Activated CD4-positive, alpha-beta T cell treated with anti-CD3 and anti-CD28 coated beads, Interleukin-2, amount 10 ng/mL, durations not matched to agents 24 days and 14 days (primary cell): Measurements from ENCODE around the gene PSD. TPM values are rescaled to one million over a fixed set of nuclear protein-coding genes. Genes with fewer than 3 reads are reported as not detected.

Experiments
- DNase-seq: peaks from one replicate; pipeline ENCODE4 v3.0.0; 2022
- H3K27ac Mint-ChIP-seq: one replicate; pipeline ENCODE4 v1.8.0; 2022; ENCODE audit warnings: mild to moderate bottlenecking, mixed read lengths
- H3K27me3 Mint-ChIP-seq: one replicate; pipeline ENCODE4 v1.8.0; 2022; ENCODE audit warnings: mixed read lengths
- H3K36me3 Mint-ChIP-seq: one replicate; pipeline ENCODE4 v1.8.0; 2022; ENCODE audit warnings: low read depth, mild to moderate bottlenecking, mixed read lengths
- H3K4me1 Mint-ChIP-seq: one replicate; pipeline ENCODE4 v1.8.0; 2021; ENCODE audit warnings: mixed read lengths
- H3K4me3 Mint-ChIP-seq: one replicate; pipeline ENCODE4 v1.8.0; 2022; ENCODE audit warnings: mild to moderate bottlenecking, moderate library complexity, mixed read lengths
- H3K9me3 Mint-ChIP-seq: one replicate; pipeline ENCODE4 v1.8.0; 2021; ENCODE audit warnings: mixed read lengths
- intact Hi-C: fragments of 100-400 bp; cut with micrococcal nuclease; formaldehyde crosslinking; loops from one replicate; pipeline ENCODE4 v1.15.1; 2023
- total RNA-seq: library from RNA; stranded (reverse); gene quantifications from 2 replicates; pipeline ENCODE4 v1.2.3, GENCODE V29; 2022

PSD gene
- total RNA-seq, 1 donor from 2014 or later, result 10.4 TPM

- intact Hi-C loops, result no loop called here
- peaks cover 26% of the 10 kb centered on the region for H3K27me3 Mint-ChIP-seq
- peak; percentile 92 for DNase-seq
Measured at GRCh38 chr10:102410429-102411073, 8.0 kb downstream of the PSD start.

GRCh38 chr10:102409604-102410428, 8.8 kb downstream of the PSD start:
- intact Hi-C loops, result loop anchor here (1.0 kb wide), 2 partner anchors 11 to 16 kb away; no protein-coding TSS in a partner anchor
- DNase-seq, result no peak
- Mint-ChIP-seq H3K4me3 (peak overlapping the region; percentile 94), H3K36me3 (peaks cover 5% of the 10 kb centered on the region), H3K4me1 (peaks cover 46% of the 10 kb centered on the region), H3K9me3 (no peaks in the 10 kb centered on the region), H3K27ac (peak overlapping the region; percentile 89), H3K27me3 (peaks cover 26% of the 10 kb centered on the region)

More at GRCh38 chr10:102410429-102411073, 8.0 kb downstream of the PSD start:
- Mint-ChIP-seq H3K27ac (peak overlapping the region; percentile 89), H3K4me1 (peaks cover 45% of the 10 kb centered on the region), H3K9me3 (no peaks in the 10 kb centered on the region), H3K36me3 (peaks cover 5% of the 10 kb centered on the region), H3K4me3 (peak overlapping the region; percentile 94)

- Mint-ChIP-seq H3K4me1 (peaks cover 43% of the 10 kb centered on the region), H3K4me3 (peak overlapping the region; percentile 94)
Measured at GRCh38 chr10:102408728-102409603, 9.6 kb downstream of the PSD start.

GRCh38 chr10:102408131-102408727, 10.4 kb downstream of the PSD start:
- Mint-ChIP-seq H3K4me1 (peaks cover 42% of the 10 kb centered on the region), H3K36me3 (peaks cover 18% of the 10 kb centered on the region), H3K4me3 (peak overlapping the region; percentile 83), H3K27me3 (peaks cover 23% of the 10 kb centered on the region), H3K9me3 (no peaks in the 10 kb centered on the region), H3K27ac (peak overlapping the region; percentile 86)
- intact Hi-C loops, result no loop called here
- no peak for DNase-seq

More at GRCh38 chr10:102408728-102409603, 9.6 kb downstream of the PSD start:
- peak; percentile 91 for DNase-seq
- Mint-ChIP-seq H3K27me3 (peaks cover 23% of the 10 kb centered on the region), H3K36me3 (peaks cover 11% of the 10 kb centered on the region), H3K9me3 (no peaks in the 10 kb centered on the region), H3K27ac (peak overlapping the region; percentile 89)
- intact Hi-C loops, result loop anchor here (1.0 kb wide), 2 partner anchors 12 to 15 kb away; no protein-coding TSS in a partner anchor

- peak overlapping the region; percentile 83 for H3K4me3 Mint-ChIP-seq
- H3K27me3 Mint-ChIP-seq, result peaks cover 21% of the 10 kb centered on the region
- no peaks in the 10 kb centered on the region for H3K9me3 Mint-ChIP-seq
- peak; percentile 60 for DNase-seq
- H3K27ac Mint-ChIP-seq, result no peak overlapping the region
- intact Hi-C loops, result no loop called here
- peaks cover 19% of the 10 kb centered on the region for H3K36me3 Mint-ChIP-seq
- H3K4me1 Mint-ChIP-seq, result peaks cover 37% of the 10 kb centered on the region
Measured at GRCh38 chr10:102407425-102408130, 11.0 kb downstream of the PSD start.

- Mint-ChIP-seq H3K27ac (peak overlapping the region; percentile 76), H3K27me3 (peaks cover 21% of the 10 kb centered on the region), H3K4me1 (peaks cover 37% of the 10 kb centered on the region), H3K4me3 (peak overlapping the region; percentile 19), H3K36me3 (peaks cover 26% of the 10 kb centered on the region), H3K9me3 (no peaks in the 10 kb centered on the region)
- no peak for DNase-seq
- intact Hi-C loops, result no loop called here
Measured at GRCh38 chr10:102406815-102407214, 11.8 kb downstream of the PSD start.

- DNase-seq, result no peak
- intact Hi-C loops, result no loop called here
- H3K27ac Mint-ChIP-seq, result no peak overlapping the region
Measured at GRCh38 chr10:102405632-102406031, 13.0 kb downstream of the PSD start.

GRCh38 chr10:102405108-102405571, 13.4 kb downstream of the PSD start:
- H3K4me3 Mint-ChIP-seq, result no peak overlapping the region
- no peak overlapping the region for H3K27ac Mint-ChIP-seq

More at GRCh38 chr10:102405632-102406031, 13.0 kb downstream of the PSD start:
- Mint-ChIP-seq H3K4me1 (peaks cover 27% of the 10 kb centered on the region), H3K36me3 (peaks cover 33% of the 10 kb centered on the region), H3K4me3 (no peak overlapping the region), H3K27me3 (peaks cover 13% of the 10 kb centered on the region), H3K9me3 (no peaks in the 10 kb centered on the region)

GRCh38 chr10:102404361-102405107, 14.1 kb downstream of the PSD start:
- Mint-ChIP-seq H3K9me3 (no peaks in the 10 kb centered on the region), H3K36me3 (peaks cover 42% of the 10 kb centered on the region), H3K27ac (no peak overlapping the region), H3K4me3 (no peak overlapping the region), H3K27me3 (peaks cover 7% of the 10 kb centered on the region), H3K4me1 (peaks cover 31% of the 10 kb centered on the region)
- no peak for DNase-seq
- intact Hi-C loops, result no loop called here

More at GRCh38 chr10:102405108-102405571, 13.4 kb downstream of the PSD start:
- H3K27me3 Mint-ChIP-seq, result peaks cover 13% of the 10 kb centered on the region
- intact Hi-C loops, result no loop called here
- no peaks in the 10 kb centered on the region for H3K9me3 Mint-ChIP-seq
- no peak for DNase-seq
- peaks cover 38% of the 10 kb centered on the region for H3K36me3 Mint-ChIP-seq
- peaks cover 31% of the 10 kb centered on the region for H3K4me1 Mint-ChIP-seq

- intact Hi-C loops, result no loop called here
- Mint-ChIP-seq H3K27ac (no peak overlapping the region), H3K36me3 (peaks cover 50% of the 10 kb centered on the region), H3K4me1 (peaks cover 33% of the 10 kb centered on the region), H3K9me3 (no peaks in the 10 kb centered on the region), H3K4me3 (no peak overlapping the region), H3K27me3 (peaks cover 1% of the 10 kb centered on the region)
- DNase-seq, result no peak
Measured at GRCh38 chr10:102403115-102403514, 15.5 kb downstream of the PSD start.

- intact Hi-C loops, result no loop called here
- Mint-ChIP-seq H3K4me3 (no peak overlapping the region), H3K4me1 (peaks cover 34% of the 10 kb centered on the region), H3K27me3 (no peaks in the 10 kb centered on the region), H3K9me3 (no peaks in the 10 kb centered on the region), H3K36me3 (peaks cover 56% of the 10 kb centered on the region), H3K27ac (peak overlapping the region; percentile 70)
- DNase-seq, result no peak
Measured at GRCh38 chr10:102402512-102402896, 16.1 kb downstream of the PSD start.
